HG03558 (cell line): ENCODE measurements around the gene COX14.
A peak's percentile ranks its signal among the peaks of the same experiment; 100 is the strongest.
"Not testable (repeated sequence)": the region's sequence is repeated elsewhere in the genome, so short reads cannot be mapped to it uniquely, and the experiment has no call there.

Experiments used
- ATAC-seq: cut with Tn5 transposase; IDR thresholded peaks from one replicate; pipeline ENCODE4 v1.9.1; 2021; ENCODE audit warnings: moderate number of reproducible peaks; ENCODE audit not compliant: unreplicated experiment; ENCODE audit errors: extremely low read depth

The COX14 gene

DNA sequence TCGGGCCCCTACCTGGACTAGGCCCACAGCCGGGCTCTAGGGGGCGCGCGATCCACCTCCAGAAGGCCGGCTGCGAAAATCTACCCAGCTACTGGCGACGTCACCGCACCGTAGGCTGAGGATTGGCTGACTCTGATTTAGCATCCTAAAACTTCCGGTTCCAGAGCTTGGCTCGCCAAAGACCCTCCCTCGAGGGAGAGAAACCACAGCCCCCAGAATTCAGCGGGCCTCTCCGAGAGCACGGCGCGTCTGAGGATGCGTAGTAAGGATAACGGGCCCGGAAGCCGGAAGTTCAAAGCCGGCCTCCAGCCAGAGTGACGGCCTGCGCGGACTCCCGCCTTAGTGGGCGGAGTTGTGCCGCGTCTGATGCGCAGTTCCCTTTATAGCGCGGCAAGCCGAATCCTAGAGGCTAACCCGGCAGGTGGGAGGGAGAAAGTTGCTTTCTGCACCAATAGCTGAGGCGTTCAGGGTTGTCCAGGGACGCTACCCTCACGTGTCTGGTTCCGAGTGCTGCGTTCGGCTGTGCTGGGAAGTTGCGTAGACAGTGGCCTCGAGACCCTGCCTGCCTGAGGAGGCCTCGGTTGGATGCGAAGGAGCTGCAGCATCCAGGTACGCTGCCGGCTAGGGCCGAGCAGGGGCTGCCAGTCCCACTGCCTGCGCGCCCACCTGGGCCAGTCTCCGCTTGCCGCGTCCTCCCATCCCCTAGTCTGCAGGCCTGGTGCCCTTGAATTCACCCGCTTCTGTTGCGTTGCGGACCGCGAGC is at the start of gene COX14:
Gene COX14 (plus strand): TSS at position 544 of the 763 bp plus-strand sequence. CDS start 7,808 bp downstream, outside the sequence.
- peak; percentile 69 for ATAC-seq

- ATAC-seq = no peak
These were observed 49.1 kb upstream of the COX14 start for GRCh38 chr12:50062728-50063460.

- no peak for ATAC-seq
These were observed 46.2 kb upstream of the COX14 start for GRCh38 chr12:50065726-50066310.

DNA sequence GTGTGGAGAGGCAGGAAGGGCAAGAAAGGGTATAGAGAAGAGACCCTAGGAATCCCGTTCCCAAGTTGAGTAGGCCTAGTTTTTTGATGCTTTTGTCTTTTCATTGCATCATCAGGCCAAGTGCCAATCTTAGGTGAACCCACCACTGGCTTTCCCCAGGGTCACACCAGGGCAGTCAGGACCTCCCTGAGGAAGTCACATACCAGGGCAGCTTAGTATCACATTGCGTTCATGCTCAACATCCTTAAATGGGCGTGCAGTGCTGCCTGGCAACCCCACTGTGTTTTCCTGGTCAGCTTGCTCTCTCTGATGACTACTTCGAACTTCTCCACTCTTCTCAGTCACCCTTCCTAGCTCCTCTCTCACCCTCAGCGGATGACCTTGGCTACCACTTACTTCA is 45.6 kb upstream of the COX14 start:
- ATAC-seq = no peak

- ATAC-seq = no peak
These were observed 43.0 kb upstream of the COX14 start for GRCh38 chr12:50069069-50069468.

DNA sequence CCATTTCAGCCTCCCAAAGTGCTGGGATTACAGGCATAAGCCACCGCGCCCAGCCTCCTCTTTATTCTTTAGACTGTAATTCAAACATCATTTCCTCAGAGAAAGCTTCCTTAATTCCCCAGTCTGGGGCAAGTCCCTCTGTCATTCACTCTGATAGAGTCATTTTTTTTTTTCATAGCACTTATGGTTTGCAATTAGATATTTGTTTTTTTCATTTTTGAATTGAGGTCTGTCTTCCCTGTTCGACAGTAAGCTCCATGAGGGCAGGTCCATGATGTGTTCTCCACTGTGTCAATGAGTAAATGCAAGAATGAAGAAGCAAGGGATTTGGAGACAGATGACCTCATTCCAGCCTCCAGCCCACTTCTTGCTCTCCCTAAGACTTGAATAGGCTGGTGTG is 42.5 kb upstream of the COX14 start:
- ATAC-seq = no peak

DNA sequence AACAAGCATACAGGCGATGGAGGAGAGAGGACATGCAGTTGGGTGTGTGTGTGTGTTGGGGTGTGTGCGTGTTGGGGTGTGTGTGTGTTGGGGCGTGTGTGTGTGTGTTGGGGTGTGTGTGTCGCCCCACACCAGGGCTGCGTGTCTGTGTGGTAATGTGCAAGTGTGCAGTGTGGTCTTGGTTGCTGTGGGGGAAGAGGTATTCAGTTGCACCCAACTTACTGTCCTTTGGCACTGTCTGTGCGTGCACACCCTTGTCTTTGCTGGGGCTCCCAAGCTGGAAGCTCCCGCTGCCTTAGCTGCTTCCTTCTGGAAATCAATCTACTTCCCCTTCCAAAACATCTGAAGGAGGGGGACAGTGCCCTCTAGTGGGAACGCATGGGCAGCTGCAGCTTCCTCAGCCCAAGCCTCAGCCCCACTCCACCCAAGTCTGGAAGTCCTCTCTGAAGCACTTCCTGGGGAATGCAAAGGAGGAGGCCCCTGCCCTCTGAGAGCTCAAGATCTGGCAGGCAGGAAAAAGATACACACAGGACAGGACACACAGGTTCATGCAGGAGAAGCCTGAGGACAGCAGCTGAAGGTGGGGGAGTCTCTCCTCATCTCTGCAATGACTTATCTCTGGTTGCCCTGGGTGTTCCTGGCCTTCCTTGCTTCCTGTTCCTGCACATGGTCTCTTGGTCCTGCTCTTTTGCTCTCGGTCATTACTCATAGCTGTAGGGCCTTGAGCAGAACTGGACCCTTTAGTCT is 41.5 kb upstream of the COX14 start:
- no peak for ATAC-seq

DNA sequence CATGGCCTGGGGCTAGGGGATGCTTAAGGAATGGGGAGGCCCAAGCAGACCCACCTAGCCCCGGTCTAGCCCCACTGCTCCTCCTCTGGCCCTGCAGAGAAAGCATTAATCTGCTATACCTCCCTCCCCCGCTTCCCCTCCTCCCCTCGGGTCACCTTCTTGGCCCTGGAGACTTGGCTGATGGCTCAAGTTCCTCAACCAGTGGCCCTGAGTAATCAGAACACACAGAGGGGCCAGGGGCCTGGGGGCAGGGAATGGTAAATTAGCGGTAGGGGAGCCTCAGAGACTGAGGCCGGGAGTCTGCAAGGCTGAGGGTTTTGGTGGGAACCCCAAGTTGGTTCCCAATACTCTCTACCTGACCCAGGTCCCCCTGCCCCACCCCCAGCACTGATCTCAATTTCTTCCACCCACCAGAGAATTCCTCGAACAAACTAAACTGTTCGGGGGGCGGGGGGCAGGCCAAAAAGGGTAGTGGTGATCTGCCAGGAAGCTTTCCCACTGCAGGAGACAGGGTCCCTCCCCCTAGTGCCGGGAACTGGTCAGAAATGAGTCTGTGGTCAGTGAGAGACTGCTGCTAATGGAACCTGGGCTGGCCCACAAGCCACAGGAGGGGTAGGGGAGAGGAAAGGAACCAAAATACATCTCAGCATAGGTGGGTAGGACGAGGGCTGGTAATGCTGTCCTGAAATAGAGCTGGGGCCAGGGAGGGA is 39.7 kb upstream of the COX14 start:
- no peak for ATAC-seq

DNA sequence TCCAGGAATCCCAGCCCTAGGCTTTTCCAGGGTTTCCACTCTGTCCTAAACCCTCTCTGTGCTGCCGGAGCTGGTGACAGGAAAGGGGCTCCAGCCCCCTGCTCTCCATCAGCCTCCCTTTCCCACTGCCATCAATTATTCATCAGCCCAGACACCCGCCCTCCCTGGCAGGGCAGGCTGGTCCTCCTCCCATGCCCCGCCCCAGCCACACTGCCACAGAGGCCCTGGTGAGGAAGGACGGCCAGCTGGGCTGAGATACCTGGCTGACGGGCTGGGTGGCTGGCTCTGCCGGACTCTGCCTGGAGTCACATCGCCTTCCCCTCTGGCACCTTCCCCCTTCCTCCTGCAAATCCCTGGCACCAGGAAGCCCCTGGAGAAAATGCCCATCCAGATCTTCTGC is 38.8 kb upstream of the COX14 start:
- ATAC-seq = no peak

GRCh38 chr12:50073712-50074111 is 38.3 kb upstream of the COX14 start:
- no peak for ATAC-seq

DNA sequence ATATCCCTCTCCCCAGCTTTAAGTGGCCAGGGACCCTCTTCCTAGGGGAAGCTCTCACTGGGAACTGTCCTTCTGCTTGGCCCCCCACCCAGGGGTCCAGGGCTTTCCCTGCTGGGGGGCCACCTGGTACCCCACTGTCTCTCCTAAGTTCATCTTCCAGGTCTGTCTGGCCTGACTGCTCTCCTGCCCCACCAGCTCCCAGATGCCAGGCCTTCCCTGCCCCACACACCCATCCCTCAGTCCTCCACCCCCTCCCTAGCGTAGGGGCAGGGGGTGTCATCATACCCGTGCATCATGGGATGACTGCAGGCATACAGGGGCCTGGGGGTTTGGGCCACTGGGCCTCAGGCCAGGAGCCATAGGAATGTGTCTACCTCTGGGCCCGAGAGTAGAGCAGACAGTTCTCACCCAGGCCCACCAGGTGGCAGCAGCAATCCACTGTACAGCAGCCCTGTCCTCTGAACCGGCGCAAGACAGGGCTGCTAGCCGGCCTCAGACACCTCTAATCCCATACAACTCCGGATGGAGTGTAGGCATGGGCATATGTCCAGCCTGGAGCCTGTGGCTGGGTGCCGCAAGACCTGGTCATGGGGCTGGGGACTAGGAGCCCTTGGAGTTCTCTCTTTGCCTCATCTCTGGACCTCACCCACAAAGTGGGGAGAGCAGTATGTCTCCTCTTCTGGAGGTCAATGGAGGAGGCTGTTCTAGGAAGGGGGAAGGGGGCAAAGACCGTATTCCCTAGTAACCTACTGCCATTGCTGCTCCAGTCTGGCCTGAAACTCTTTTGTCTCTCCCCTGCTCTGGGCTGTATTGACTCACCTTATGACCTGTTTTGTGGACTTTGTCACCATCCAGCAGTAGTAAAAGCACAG is 36.9 kb upstream of the COX14 start:
- ATAC-seq = no peak

GRCh38 chr12:50075808-50076170 is 36.2 kb upstream of the COX14 start:
- ATAC-seq = no peak

DNA sequence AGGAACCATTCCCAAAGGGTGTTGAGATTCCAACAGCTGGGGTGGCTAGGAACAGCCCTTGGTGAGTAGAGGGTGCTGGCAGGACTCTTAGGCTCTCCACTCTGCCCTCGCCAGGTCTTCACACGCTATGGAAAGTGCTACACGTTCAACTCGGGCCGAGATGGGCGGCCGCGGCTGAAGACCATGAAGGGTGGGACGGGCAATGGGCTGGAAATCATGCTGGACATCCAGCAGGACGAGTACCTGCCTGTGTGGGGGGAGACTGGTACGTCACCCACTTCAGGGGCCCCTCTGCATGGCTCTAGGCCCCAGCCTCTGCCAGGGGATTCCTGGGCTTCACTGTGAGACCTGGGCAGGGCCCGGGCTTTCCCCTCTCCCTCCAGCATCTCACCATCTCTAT is 34.9 kb upstream of the COX14 start:
- ATAC-seq = no peak

- no peak for ATAC-seq
These were observed 33.8 kb upstream of the COX14 start for GRCh38 chr12:50078281-50078680.

DNA sequence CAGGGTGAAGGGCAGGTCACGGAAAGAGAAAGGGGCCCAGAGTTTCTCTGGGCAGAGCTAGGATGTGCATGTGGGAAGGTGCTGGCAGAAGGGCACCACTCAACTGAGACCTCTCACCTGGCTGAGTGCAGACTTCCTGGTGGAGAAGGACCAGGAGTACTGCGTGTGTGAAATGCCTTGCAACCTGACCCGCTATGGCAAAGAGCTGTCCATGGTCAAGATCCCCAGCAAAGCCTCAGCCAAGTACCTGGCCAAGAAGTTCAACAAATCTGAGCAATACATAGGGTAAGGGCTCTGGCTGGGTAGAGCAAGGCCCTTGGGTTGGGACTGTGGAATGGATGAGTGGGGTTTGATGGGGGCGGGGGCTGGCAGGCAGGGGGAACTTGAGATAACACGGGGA is 32.3 kb upstream of the COX14 start:
- no peak for ATAC-seq

DNA sequence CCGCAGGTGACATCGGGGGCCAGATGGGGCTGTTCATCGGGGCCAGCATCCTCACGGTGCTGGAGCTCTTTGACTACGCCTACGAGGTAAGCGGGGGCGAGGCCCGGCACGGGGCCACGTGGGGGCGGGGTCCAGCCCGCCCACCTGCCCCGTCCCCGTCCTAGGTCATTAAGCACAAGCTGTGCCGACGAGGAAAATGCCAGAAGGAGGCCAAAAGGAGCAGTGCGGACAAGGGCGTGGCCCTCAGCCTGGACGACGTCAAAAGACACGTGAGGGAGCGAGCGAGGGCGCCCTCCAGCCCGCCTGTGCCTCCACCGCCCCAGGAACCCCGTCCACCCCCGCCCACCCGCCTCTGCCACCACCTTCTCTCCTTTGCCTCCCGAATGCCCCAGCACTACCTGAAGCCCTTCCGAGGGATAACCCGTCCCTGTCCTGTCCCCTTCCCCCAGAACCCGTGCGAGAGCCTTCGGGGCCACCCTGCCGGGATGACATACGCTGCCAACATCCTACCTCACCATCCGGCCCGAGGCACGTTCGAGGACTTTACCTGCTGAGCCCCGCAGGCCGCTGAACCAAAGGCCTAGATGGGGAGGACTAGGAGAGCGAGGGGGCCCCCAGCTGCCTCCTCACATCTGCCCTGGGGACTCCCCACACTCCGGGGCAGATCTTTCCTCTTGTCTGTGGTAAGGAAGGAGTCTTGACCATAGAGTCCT is 30.8 kb upstream of the COX14 start:
- no peak for ATAC-seq

GRCh38 chr12:50082644-50083043 is 29.4 kb upstream of the COX14 start:
- ATAC-seq = no peak

GRCh38 chr12:50083301-50083700 is 28.7 kb upstream of the COX14 start:
- ATAC-seq = no peak

- not testable (repeated sequence) for ATAC-seq
These were observed 27.6 kb upstream of the COX14 start for GRCh38 chr12:50084409-50084774.
